PFSK-1 (cell line): ENCODE results near the gene IGFBP6.

Experiments
- FOXP2 ChIP-seq: optimal IDR thresholded peaks from 2 replicates; pipeline ENCODE3; 2011; ENCODE audit warnings: borderline replicate concordance, control low read depth, inconsistent platforms; ENCODE audit not compliant: insufficient read depth; ENCODE audit errors: extremely low read length, extremely low read depth
- POLR2AphosphoS5 ChIP-seq: IDR thresholded peaks from 2 replicates; pipeline ENCODE4 v1.6.1; 2012; ENCODE audit warnings: low read depth, mild to moderate bottlenecking, control low read depth, low read length, moderate library complexity
- REST ChIP-seq, 2 experiments: IDR thresholded peaks; 2 replicates each; pipeline versions ENCODE4 v1.6.1 to v1.8.0; 2011 to 2012; ENCODE audit warnings: low read depth in 2 of 2, low read length in 2 of 2, control low read depth in 1 of 2, inconsistent platforms in 1 of 2, mild to moderate bottlenecking in 1 of 2, moderate library complexity in 1 of 2; ENCODE audit not compliant: insufficient read depth in 1 of 2
- SIN3A ChIP-seq: IDR thresholded peaks from 2 replicates; pipeline ENCODE4 v1.6.1; 2012; ENCODE audit warnings: mild to moderate bottlenecking, low read length, moderate library complexity, borderline replicate concordance; ENCODE audit not compliant: insufficient read depth
- TAF1 ChIP-seq: IDR thresholded peaks from 2 replicates; pipeline ENCODE4 v1.6.1; 2012; ENCODE audit warnings: low read length, control low read depth, borderline replicate concordance; ENCODE audit not compliant: insufficient read depth

Gene IGFBP6

GRCh38 chr12:53057816-53058500 lies 39.5 kb upstream of the IGFBP6 start:
- no peak for TF ChIP-seq REST (IDR thresholded peaks at IDR 0.05; ENCODE audit: insufficient read depth in 1 of 2, low read depth in 2 of 2, low read length in 2 of 2)
- no peak for TF ChIP-seq SIN3A
- no peak for TF ChIP-seq POLR2AphosphoS5
- no peak for TF ChIP-seq FOXP2

- TF ChIP-seq SIN3A = no peak
These were observed 38.6 kb upstream of the IGFBP6 start for GRCh38 chr12:53058674-53059433.

- no peak for TF ChIP-seq FOXP2
- TF ChIP-seq TAF1 = no peak
These were observed 37.9 kb upstream of the IGFBP6 start for GRCh38 chr12:53059434-53060063.

GRCh38 chr12:53060064-53060720 lies 37.3 kb upstream of the IGFBP6 start:
- TF ChIP-seq FOXP2 (no peak), POLR2AphosphoS5 (no peak), REST (IDR thresholded peaks at IDR 0.05; ENCODE audit: insufficient read depth in 1 of 2, low read depth in 2 of 2, low read length in 2 of 2) (no peak), TAF1 (no peak), SIN3A (no peak)

- TF ChIP-seq POLR2AphosphoS5 = no peak
These were observed 36.7 kb upstream of the IGFBP6 start for GRCh38 chr12:53060721-53061276.

- no peak for TF ChIP-seq POLR2AphosphoS5
- no peak for TF ChIP-seq TAF1
- TF ChIP-seq SIN3A = no peak
- TF ChIP-seq FOXP2 = peak; percentile 83
- no peak for TF ChIP-seq REST (IDR thresholded peaks at IDR 0.05; ENCODE audit: insufficient read depth in 1 of 2, low read depth in 2 of 2, low read length in 2 of 2)
These were observed 36.0 kb upstream of the IGFBP6 start for GRCh38 chr12:53061404-53062010.
